ENCODE data around the gene ARSI. TPM values are rescaled to one million over a fixed set of nuclear protein-coding genes. Genes with fewer than 3 reads are reported as not detected.
A peak's percentile ranks its signal among the peaks of the same experiment; 100 is the strongest.

Gene ARSI
- total RNA-seq, 4 donors from 2014 or later, result 2.7 to 5.4 (median 3.9) TPM

- TF ChIP-seq POLR2A (IDR thresholded peaks at IDR 0.05) (no peak), EP300 (IDR thresholded peaks at IDR 0.05) (no peak), POLR2AphosphoS5 (IDR thresholded peaks at IDR 0.05) (no peak)
- TF ChIP-seq, protein P1, sequence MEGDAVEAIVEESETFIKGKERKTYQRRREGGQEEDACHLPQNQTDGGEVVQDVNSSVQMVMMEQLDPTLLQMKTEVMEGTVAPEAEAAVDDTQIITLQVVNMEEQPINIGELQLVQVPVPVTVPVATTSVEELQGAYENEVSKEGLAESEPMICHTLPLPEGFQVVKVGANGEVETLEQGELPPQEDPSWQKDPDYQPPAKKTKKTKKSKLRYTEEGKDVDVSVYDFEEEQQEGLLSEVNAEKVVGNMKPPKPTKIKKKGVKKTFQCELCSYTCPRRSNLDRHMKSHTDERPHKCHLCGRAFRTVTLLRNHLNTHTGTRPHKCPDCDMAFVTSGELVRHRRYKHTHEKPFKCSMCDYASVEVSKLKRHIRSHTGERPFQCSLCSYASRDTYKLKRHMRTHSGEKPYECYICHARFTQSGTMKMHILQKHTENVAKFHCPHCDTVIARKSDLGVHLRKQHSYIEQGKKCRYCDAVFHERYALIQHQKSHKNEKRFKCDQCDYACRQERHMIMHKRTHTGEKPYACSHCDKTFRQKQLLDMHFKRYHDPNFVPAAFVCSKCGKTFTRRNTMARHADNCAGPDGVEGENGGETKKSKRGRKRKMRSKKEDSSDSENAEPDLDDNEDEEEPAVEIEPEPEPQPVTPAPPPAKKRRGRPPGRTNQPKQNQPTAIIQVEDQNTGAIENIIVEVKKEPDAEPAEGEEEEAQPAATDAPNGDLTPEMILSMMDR (IDR thresholded peaks at IDR 0.05), result no peak
- Histone ChIP-seq H3K27ac (peak overlapping the region; percentile 55), H3K4me3 (no peak overlapping the region), H3K27me3 (peaks cover 13% of the 10 kb centered on the region), H3K9me3 (no peaks in the 10 kb centered on the region), H3K36me3 (no peaks in the 10 kb centered on the region), H3K4me1 (peaks cover 52% of the 10 kb centered on the region)
- WGBS, result 57% methylated on average over 6 of the region's 6 CpGs
- no peak for DNase-seq (ENCODE audit: low spot score in 2 of 2)
These were observed 3.0 kb downstream of the ARSI start for GRCh38 chr5:150299571-150300327.

DNA sequence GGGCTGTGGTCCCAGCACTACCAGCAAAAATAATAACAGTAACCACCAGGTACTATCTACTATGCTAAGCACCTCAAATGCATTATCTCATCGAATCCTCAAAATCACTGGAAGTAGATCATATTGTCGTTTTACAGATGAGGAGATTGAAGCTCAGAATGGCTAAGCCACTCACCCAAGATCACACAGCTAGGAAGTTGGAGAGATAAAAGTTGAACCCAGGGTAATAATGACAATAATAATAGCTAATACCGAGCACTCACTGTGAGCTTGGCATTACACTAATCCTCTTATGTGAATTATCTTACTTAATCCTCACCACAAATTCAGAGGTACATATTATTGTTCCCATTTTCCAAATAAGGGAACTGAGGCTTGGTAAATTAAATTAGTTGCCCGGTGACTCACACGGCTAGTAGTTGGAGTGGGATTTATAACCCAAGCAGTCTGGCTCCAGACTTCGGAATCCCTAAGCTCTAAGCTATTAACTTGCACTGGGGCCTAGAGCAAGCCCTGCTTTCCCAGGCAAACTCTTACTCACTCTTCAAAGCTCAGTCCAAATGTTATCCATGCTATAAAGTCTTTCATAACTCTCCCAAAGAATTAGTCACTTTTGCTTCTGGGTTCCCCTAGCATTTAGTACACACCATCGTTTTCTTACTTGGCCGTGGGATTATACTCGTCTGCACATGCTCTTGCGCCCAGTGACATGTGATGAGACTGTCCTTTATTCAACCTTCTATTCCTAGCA lies 3.8 kb downstream of the ARSI start:
- H3K27ac ChIP-seq, result no peak overlapping the region
- H3K36me3 ChIP-seq, result no peaks in the 10 kb centered on the region
- TF ChIP-seq POLR2AphosphoS5 (IDR thresholded peaks at IDR 0.05) (no peak), POLR2A (IDR thresholded peaks at IDR 0.05) (no peak), EP300 (IDR thresholded peaks at IDR 0.05) (no peak)
- TF ChIP-seq, protein P1 (IDR thresholded peaks at IDR 0.05), result no peak
- peaks cover 13% of the 10 kb centered on the region for H3K27me3 ChIP-seq
- H3K9me3 ChIP-seq, result no peaks in the 10 kb centered on the region
- DNase-seq (ENCODE audit: low spot score in 2 of 2), result no peak
- no peak overlapping the region for H3K4me3 ChIP-seq
- peaks cover 61% of the 10 kb centered on the region for H3K4me1 ChIP-seq
- 51% methylated on average over 10 of the region's 10 CpGs for WGBS

DNA sequence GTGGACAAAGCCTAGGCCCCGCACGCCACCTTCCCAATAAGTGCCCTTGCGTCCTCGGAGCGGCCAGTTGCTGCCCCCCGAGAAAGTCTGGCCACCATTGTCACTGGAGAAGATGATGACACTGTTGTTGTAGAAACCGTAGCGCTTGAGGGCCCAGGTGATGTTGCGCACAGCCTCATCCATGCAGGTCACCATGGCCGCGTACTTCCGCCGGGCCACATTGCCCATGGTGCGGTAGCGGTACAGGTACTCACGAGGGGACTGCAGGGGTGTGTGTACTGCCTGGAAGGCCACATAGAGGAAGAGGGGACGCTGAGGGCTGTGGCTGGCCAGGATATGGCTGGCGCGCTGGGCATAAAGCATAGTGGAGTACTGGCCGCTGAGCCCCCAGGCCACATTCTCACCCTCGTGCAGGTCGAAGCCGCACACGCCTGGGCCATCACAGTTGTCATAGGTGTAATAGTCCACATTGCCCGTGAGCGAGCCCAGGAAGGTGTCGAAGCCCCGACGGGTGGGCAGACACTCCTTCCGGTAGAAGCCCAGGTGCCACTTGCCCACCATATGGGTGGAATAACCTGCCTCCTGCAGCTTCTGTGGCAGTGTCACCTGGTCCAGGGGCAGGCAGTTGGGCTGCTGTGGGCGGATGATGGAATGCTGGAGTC lies 4.6 kb downstream of the ARSI start:
- Histone ChIP-seq H3K4me1 (peaks cover 66% of the 10 kb centered on the region), H3K36me3 (no peaks in the 10 kb centered on the region), H3K27ac (no peak overlapping the region), H3K27me3 (peaks cover 13% of the 10 kb centered on the region), H3K4me3 (no peak overlapping the region), H3K9me3 (no peaks in the 10 kb centered on the region)
- WGBS, result 95% methylated on average over 8 of the region's 31 CpGs
- no peak for TF ChIP-seq POLR2AphosphoS5 (IDR thresholded peaks at IDR 0.05)
- TF ChIP-seq POLR2A (IDR thresholded peaks at IDR 0.05), result no peak
- TF ChIP-seq, protein P1 (IDR thresholded peaks at IDR 0.05), result no peak
- no peak for TF ChIP-seq EP300 (IDR thresholded peaks at IDR 0.05)
- no peak for DNase-seq (ENCODE audit: low spot score in 2 of 2)

GRCh38 chr5:150297236-150297890 lies 5.3 kb downstream of the ARSI start:
- peaks cover 7% of the 10 kb centered on the region for H3K27me3 ChIP-seq
- H3K4me3 ChIP-seq, result no peak overlapping the region
- no peak overlapping the region for H3K27ac ChIP-seq
- H3K9me3 ChIP-seq, result no peaks in the 10 kb centered on the region
- TF ChIP-seq POLR2A (IDR thresholded peaks at IDR 0.05) (no peak), POLR2AphosphoS5 (IDR thresholded peaks at IDR 0.05) (no peak), EP300 (IDR thresholded peaks at IDR 0.05) (no peak)
- TF ChIP-seq, protein P1 (IDR thresholded peaks at IDR 0.05), result no peak
- H3K36me3 ChIP-seq, result no peaks in the 10 kb centered on the region
- H3K4me1 ChIP-seq, result peaks cover 65% of the 10 kb centered on the region
- WGBS, result 99% methylated on average over 26 of the region's 36 CpGs
- no peak for DNase-seq (ENCODE audit: low spot score in 2 of 2)
